ENCODE results near the gene NKX3-2.

DNA sequence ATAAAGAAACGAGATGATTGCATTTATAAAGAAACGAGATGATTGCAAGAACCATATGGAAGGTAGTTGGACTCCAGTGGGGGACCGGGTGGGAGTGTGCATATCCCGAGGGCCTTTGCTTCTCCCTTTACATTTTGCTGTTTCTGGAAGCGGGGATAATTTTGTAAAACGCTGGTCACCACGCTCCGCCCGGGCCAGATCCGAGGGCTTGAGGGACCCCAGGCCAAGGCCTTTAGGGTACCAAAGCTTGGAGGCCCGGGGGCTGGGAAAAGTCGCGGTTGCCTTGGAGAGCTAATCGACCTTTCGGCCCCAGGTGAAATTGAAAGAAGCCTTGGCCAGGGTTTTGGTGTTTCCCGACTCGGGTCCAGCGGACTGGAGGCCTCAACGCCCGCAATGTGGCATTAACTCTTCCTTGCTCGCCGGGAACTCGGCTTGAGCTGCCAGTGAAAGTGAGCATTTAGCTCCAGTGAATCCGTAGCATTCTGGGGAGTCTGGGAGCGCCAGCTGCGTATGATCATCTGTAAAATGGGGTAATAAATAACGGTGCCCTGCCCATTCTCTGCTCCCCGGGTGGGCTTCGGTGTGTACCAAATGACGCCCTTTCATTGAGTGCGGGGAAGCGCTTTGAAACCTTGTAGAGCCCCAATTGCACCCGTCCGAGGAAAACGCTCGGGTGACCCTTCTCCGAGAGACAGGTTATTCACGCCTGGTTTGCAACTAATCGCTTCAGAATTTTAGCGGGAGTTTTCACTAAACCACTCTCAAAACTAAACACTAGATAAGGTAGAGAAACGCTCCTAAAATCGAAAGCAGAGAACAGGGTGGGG is 4.5 kb downstream of the NKX3-2 start:
- TF ChIP-seq, protein P1, sequence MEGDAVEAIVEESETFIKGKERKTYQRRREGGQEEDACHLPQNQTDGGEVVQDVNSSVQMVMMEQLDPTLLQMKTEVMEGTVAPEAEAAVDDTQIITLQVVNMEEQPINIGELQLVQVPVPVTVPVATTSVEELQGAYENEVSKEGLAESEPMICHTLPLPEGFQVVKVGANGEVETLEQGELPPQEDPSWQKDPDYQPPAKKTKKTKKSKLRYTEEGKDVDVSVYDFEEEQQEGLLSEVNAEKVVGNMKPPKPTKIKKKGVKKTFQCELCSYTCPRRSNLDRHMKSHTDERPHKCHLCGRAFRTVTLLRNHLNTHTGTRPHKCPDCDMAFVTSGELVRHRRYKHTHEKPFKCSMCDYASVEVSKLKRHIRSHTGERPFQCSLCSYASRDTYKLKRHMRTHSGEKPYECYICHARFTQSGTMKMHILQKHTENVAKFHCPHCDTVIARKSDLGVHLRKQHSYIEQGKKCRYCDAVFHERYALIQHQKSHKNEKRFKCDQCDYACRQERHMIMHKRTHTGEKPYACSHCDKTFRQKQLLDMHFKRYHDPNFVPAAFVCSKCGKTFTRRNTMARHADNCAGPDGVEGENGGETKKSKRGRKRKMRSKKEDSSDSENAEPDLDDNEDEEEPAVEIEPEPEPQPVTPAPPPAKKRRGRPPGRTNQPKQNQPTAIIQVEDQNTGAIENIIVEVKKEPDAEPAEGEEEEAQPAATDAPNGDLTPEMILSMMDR (IDR thresholded peaks at IDR 0.05 in 2 of 3, conservative IDR thresholded peaks at IDR 0.05 in 1 of 3; ENCODE audit: control insufficient read depth in 2 of 3, extremely low read depth in 1 of 3, insufficient read depth in 1 of 3, low read depth in 3 of 3, low read length in 3 of 3), result no peak
- TF ChIP-seq SIN3A (IDR thresholded peaks at IDR 0.05; ENCODE audit: low read depth, low read length) (no peak), POLR2AphosphoS5 (IDR thresholded peaks at IDR 0.05; ENCODE audit: low read length) (no peak), HDGF (IDR thresholded peaks at IDR 0.05) (no peak), POLR2A (IDR thresholded peaks at IDR 0.05; ENCODE audit: low read depth, low read length) (no peak), CHD4 (IDR thresholded peaks at IDR 0.05) (no peak), EP300 (IDR thresholded peaks at IDR 0.05; ENCODE audit: borderline replicate concordance in 1 of 2, control insufficient read depth in 1 of 2, low read depth in 2 of 2, low read length in 2 of 2) (no peak), HDAC6 (IDR thresholded peaks at IDR 0.05; ENCODE audit: unreplicated experiment) (no peak), TBL1XR1 (IDR thresholded peaks at IDR 0.05; ENCODE audit: low read depth, low read length) (no peak), YY1 (IDR thresholded peaks at IDR 0.05; ENCODE audit: low read depth, low read length) (no peak), NR2C2 (IDR thresholded peaks at IDR 0.05; ENCODE audit: borderline replicate concordance, control insufficient read depth, insufficient read length, low read depth) (no peak), GABPA (IDR thresholded peaks at IDR 0.05; ENCODE audit: low read depth) (no peak)
